CD14-positive monocyte (primary cell): ENCODE data around the gene UROD. TPM values are rescaled to one million over a fixed set of nuclear protein-coding genes. Genes with fewer than 3 reads are reported as not detected.
A peak's percentile ranks its signal among the peaks of the same experiment; 100 is the strongest.

Experiments
- DNase-seq, 3 donors: peaks; one replicate each; pipeline ENCODE4 v3.0.0-alpha.2; 2011 to 2022
- H2AFZ ChIP-seq: 2 replicates; pipeline ENCODE4 v1.6.0; 2012; ENCODE audit warnings: mild to moderate bottlenecking, low read depth, low read length, inconsistent platforms; ENCODE audit not compliant: insufficient read depth, poor library complexity, severe bottlenecking
- H3K27ac ChIP-seq, 2 donors: 1 replicate in 1 of 2; 2 replicates in 1 of 2; pipeline ENCODE4 v1.5.1; 2012 to 2013; ENCODE audit warnings: low read length in 2 of 2, control low read depth in 1 of 2, inconsistent platforms in 1 of 2, low read depth in 1 of 2, mild to moderate bottlenecking in 1 of 2
- H3K27me3 ChIP-seq, 2 donors: one replicate each; pipeline versions ENCODE4 v1.6.0 to v1.6.1; 2011 to 2013; ENCODE audit warnings: low read length in 2 of 2; ENCODE audit not compliant: control insufficient read depth in 2 of 2, insufficient read depth in 2 of 2
- H3K36me3 ChIP-seq, 2 donors: replicated peaks in 1 of 2; 1 replicate in 1 of 2; 2 replicates in 1 of 2; pipeline versions ENCODE4 v1.5.1 to v1.6.1; 2012 to 2013; ENCODE audit warnings: low read length in 2 of 2, control low read depth in 1 of 2, inconsistent platforms in 1 of 2, mild to moderate bottlenecking in 1 of 2; ENCODE audit not compliant: insufficient read depth in 2 of 2, control insufficient read depth in 1 of 2
- H3K4me1 ChIP-seq, 2 donors: 1 replicate in 1 of 2; 2 replicates in 1 of 2; pipeline versions ENCODE4 v1.5.1 to v1.6.1; 2012 to 2013; ENCODE audit warnings: low read length in 2 of 2, control low read depth in 1 of 2, inconsistent platforms in 1 of 2, mild to moderate bottlenecking in 1 of 2, moderate library complexity in 1 of 2; ENCODE audit not compliant: insufficient read depth in 2 of 2, control insufficient read depth in 1 of 2
- H3K4me2 ChIP-seq: replicated peaks from 2 replicates; pipeline ENCODE3; 2012; ENCODE audit warnings: low read length, moderate library complexity, mild to moderate bottlenecking; ENCODE audit not compliant: poor library complexity, severe bottlenecking; ENCODE audit errors: extremely low read depth
- H3K4me3 ChIP-seq, 3 experiments: fragments of 200-600 bp in 1 of 3; sonication (generic) in 1 of 3; replicated peaks in 1 of 3; 1 replicate in 2 of 3; 2 replicates in 1 of 3; pipeline ENCODE4 v1.5.1; 2011 to 2013; ENCODE audit warnings: low read length in 3 of 3, mild to moderate bottlenecking in 3 of 3, control low read depth in 2 of 3, low read depth in 2 of 3, inconsistent platforms in 1 of 3, moderate library complexity in 1 of 3
- H3K79me2 ChIP-seq: 2 replicates; pipeline ENCODE4 v1.6.0; 2012; ENCODE audit warnings: mild to moderate bottlenecking, control low read depth, inconsistent platforms, low read length, moderate library complexity; ENCODE audit not compliant: insufficient read depth
- H3K9ac ChIP-seq: 2 replicates; pipeline ENCODE4 v1.6.0; 2017; ENCODE audit warnings: low read length, mild to moderate bottlenecking; ENCODE audit not compliant: insufficient read depth, poor library complexity, severe bottlenecking
- H3K9me3 ChIP-seq, 2 donors: replicated peaks in 1 of 2; 1 replicate in 1 of 2; 2 replicates in 1 of 2; pipeline versions ENCODE4 v1.5.1 to v1.6.1; 2012 to 2013; ENCODE audit warnings: low read length in 2 of 2, control low read depth in 1 of 2; ENCODE audit not compliant: control insufficient read depth in 1 of 2, insufficient read depth in 1 of 2
- H4K20me1 ChIP-seq: 2 replicates; pipeline ENCODE4 v1.6.0; 2012; ENCODE audit warnings: mild to moderate bottlenecking, low read length, control low read depth, moderate library complexity; ENCODE audit not compliant: insufficient read depth
- H3K27ac Mint-ChIP-seq, 7 donors: one replicate each; pipeline ENCODE4 v1.8.0; 2020; ENCODE audit warnings: mild to moderate bottlenecking in 7 of 7, mixed read lengths in 7 of 7, moderate library complexity in 6 of 7, inconsistent platforms in 2 of 7
- H3K27me3 Mint-ChIP-seq, 3 donors: one replicate each; pipeline ENCODE4 v1.8.0; 2021 to 2022; ENCODE audit warnings: low read depth in 3 of 3, mild to moderate bottlenecking in 3 of 3, mixed read lengths in 3 of 3, moderate library complexity in 3 of 3, inconsistent platforms in 1 of 3
- H3K36me3 Mint-ChIP-seq, 2 donors: one replicate each; pipeline ENCODE4 v1.8.0; 2020; ENCODE audit warnings: mixed read lengths in 2 of 2, inconsistent platforms in 1 of 2, mild to moderate bottlenecking in 1 of 2
- H3K4me1 Mint-ChIP-seq: one replicate; pipeline ENCODE4 v1.8.0; 2020; ENCODE audit warnings: mild to moderate bottlenecking, mixed read lengths
- H3K4me3 Mint-ChIP-seq, 2 donors: one replicate each; pipeline ENCODE4 v1.8.0; 2020; ENCODE audit warnings: mild to moderate bottlenecking in 2 of 2, mixed read lengths in 2 of 2, moderate library complexity in 1 of 2
- H3K9me3 Mint-ChIP-seq, 7 donors: one replicate each; pipeline ENCODE4 v1.8.0; 2020 to 2022; ENCODE audit warnings: mixed read lengths in 7 of 7, mild to moderate bottlenecking in 6 of 7, moderate library complexity in 6 of 7, inconsistent platforms in 2 of 7
- WGBS: methylation state at CpG from one replicate; pipeline ENCODE4 v1.1.5; 2013; ENCODE audit warnings: missing lambda C conversion rate; ENCODE audit not compliant: insufficient coverage; 5-methylcytosine and 5-hydroxymethylcytosine counted together
- intact Hi-C, 2 donors: fragments of 100-400 bp; cut with micrococcal nuclease; formaldehyde crosslinking; loops; one replicate each; pipeline versions ENCODE4 v1.15.0 to v1.15.1; 2023
- polyA plus RNA-seq, 3 donors: library from polyadenylated mRNA; depleted of rRNA in 1 of 3; unstranded in 2 of 3; stranded (reverse) in 1 of 3; fragments of 300-500 nt in 2 of 3; fragments of >200 nt in 1 of 3; fragmentation: Illumina TruSeq in 2 of 3; gene quantifications; 1 replicate in 2 of 3; 2 replicates in 1 of 3; pipeline ENCODE4 v1.2.3, GENCODE V29; 2012 to 2021
- TF ChIP-seq, protein P1 (sequence below): fragments of 200-600 bp; IDR thresholded peaks from one replicate; pipeline ENCODE4 v1.8.0; 2022; ENCODE audit warnings: antibody characterized with exemption, mild to moderate bottlenecking

The UROD gene
- polyA plus RNA-seq, 3 donors, result 98.2 to 115 (median 108) TPM

GRCh38 chr1:45002650-45003645, 9.1 kb upstream of the UROD start:
- Histone ChIP-seq H3K27ac (no peak overlapping the region), H3K9ac (no peak overlapping the region), H3K36me3 (peaks cover 60 to 65% of the 10 kb centered on the region in 2 donors), H3K79me2 (no peaks in the 10 kb centered on the region), H4K20me1 (no peaks in the 10 kb centered on the region), H3K4me2 (no peak overlapping the region), H3K4me3 (no peak overlapping the region), H3K9me3 (no peaks in the 10 kb centered on the region), H3K4me1 (peaks cover 15 to 25% of the 10 kb centered on the region in 2 donors), H2AFZ (no peak overlapping the region), H3K27me3 (no peaks in the 10 kb centered on the region)
- Mint-ChIP-seq H3K27me3 (peaks cover 0 to 1% (median 0%) of the 10 kb centered on the region in 3 donors), H3K4me3 (no peak overlapping the region), H3K4me1 (peaks cover 25% of the 10 kb centered on the region), H3K36me3 (peaks cover 61 to 65% of the 10 kb centered on the region in 2 donors), H3K27ac (peak overlapping the region in 3 of 7 donors; percentile 35 to 61 (median 56)), H3K9me3 (no peaks in the 10 kb centered on the region)
- no peak for DNase-seq
- WGBS, result 96% methylated on average over 14 of the region's 17 CpGs
- intact Hi-C loops, result no loop called here
- TF ChIP-seq, protein P1, sequence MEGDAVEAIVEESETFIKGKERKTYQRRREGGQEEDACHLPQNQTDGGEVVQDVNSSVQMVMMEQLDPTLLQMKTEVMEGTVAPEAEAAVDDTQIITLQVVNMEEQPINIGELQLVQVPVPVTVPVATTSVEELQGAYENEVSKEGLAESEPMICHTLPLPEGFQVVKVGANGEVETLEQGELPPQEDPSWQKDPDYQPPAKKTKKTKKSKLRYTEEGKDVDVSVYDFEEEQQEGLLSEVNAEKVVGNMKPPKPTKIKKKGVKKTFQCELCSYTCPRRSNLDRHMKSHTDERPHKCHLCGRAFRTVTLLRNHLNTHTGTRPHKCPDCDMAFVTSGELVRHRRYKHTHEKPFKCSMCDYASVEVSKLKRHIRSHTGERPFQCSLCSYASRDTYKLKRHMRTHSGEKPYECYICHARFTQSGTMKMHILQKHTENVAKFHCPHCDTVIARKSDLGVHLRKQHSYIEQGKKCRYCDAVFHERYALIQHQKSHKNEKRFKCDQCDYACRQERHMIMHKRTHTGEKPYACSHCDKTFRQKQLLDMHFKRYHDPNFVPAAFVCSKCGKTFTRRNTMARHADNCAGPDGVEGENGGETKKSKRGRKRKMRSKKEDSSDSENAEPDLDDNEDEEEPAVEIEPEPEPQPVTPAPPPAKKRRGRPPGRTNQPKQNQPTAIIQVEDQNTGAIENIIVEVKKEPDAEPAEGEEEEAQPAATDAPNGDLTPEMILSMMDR, result no peak

- no peaks in the 10 kb centered on the region for H4K20me1 ChIP-seq
- no peaks in the 10 kb centered on the region for H3K27me3 Mint-ChIP-seq
- no peak overlapping the region for H3K4me2 ChIP-seq
- no peaks in the 10 kb centered on the region for H3K9me3 ChIP-seq
- no peaks in the 10 kb centered on the region for H3K79me2 ChIP-seq
- peaks cover 67 to 73% of the 10 kb centered on the region in 2 donors for H3K36me3 ChIP-seq
- no peaks in the 10 kb centered on the region for H3K27me3 ChIP-seq
- H3K4me3 Mint-ChIP-seq, result no peak overlapping the region
- H3K9ac ChIP-seq, result no peak overlapping the region
- no peaks in the 10 kb centered on the region for H3K9me3 Mint-ChIP-seq
- H3K36me3 Mint-ChIP-seq, result peaks cover 69 to 73% of the 10 kb centered on the region in 2 donors
- peaks cover 26% of the 10 kb centered on the region for H3K4me1 Mint-ChIP-seq
- peak overlapping the region in 3 of 7 donors; percentile 3 to 22 (median 15) for H3K27ac Mint-ChIP-seq
- TF ChIP-seq, protein P1, result no peak
- H3K4me3 ChIP-seq, result no peak overlapping the region
- H3K27ac ChIP-seq, result no peak overlapping the region
- intact Hi-C loops, result no loop called here
- no peak for DNase-seq
- no peak overlapping the region for H2AFZ ChIP-seq
- WGBS, result 94% methylated on average over 5 of the region's 14 CpGs
- peaks cover 15 to 25% of the 10 kb centered on the region in 2 donors for H3K4me1 ChIP-seq
Measured at GRCh38 chr1:45003741-45004140, 8.3 kb upstream of the UROD start.
